Adrenal gland (tissue), 12 donors: ENCODE measurements around the gene PMPCB. TPM values are rescaled to one million over a fixed set of nuclear protein-coding genes. Genes with fewer than 3 reads are reported as not detected.

Experiments used
- DNase-seq, 7 donors: peaks; one replicate each; pipeline ENCODE4 v3.0.0-alpha.2; 2019 to 2020
- H3K27ac ChIP-seq, 5 donors: fragments of 200-600 bp; sonication (generic) in 4 of 5; 1 replicate in 3 of 5; 2 replicates in 2 of 5; pipeline versions ENCODE4 v1.5.1 to v1.8.0; 2016 to 2020; ENCODE audit warnings: mild to moderate bottlenecking in 1 of 5
- H3K27me3 ChIP-seq: fragments of 200-600 bp; 2 replicates; pipeline ENCODE4 v1.8.0; 2021
- H3K36me3 ChIP-seq, 2 donors: fragments of 200-600 bp; replicated peaks in 1 of 2; 1 replicate in 1 of 2; 2 replicates in 1 of 2; pipeline versions ENCODE4 v1.5.1 to v1.8.0; 2018 to 2022
- H3K4me1 ChIP-seq, 2 donors: fragments of 200-600 bp; replicated peaks in 1 of 2; 1 replicate in 1 of 2; 2 replicates in 1 of 2; pipeline versions ENCODE4 v1.5.1 to v1.8.0; 2018 to 2021
- H3K4me3 ChIP-seq, 4 donors: fragments of 200-600 bp; sonication (generic) in 3 of 4; one replicate each; pipeline ENCODE4 v1.5.1; 2016 to 2018
- H3K9me3 ChIP-seq, 3 donors: fragments of 200-600 bp; sonication (generic) in 1 of 3; replicated peaks in 1 of 3; 1 replicate in 2 of 3; 2 replicates in 1 of 3; pipeline versions ENCODE4 v1.5.1 to v1.8.0; 2016 to 2021
- POLR2A ChIP-seq, 2 donors: fragments of 450-650 bp; IDR thresholded peaks; one replicate each; pipeline ENCODE4 v1.6.1; 2017; ENCODE audit warnings: antibody characterized with exemption in 2 of 2, mild to moderate bottlenecking in 2 of 2, moderate library complexity in 1 of 2
- WGBS, 4 donors: extraction: QIAGEN DNeasy Blood & Tissue Kit in 2 of 4; methylation state at CpG; one replicate each; pipeline versions ENCODE4 v1.1.5 to v1.1.7; 2013 to 2017; 5-methylcytosine and 5-hydroxymethylcytosine counted together
- intact Hi-C, 2 donors: fragments of 100-400 bp; cut with DNase I; formaldehyde crosslinking; loops; one replicate each; pipeline versions ENCODE4 v1.14.1 to v1.15.0; 2022 to 2023
- polyA plus RNA-seq, 3 donors: library from polyadenylated mRNA; stranded (reverse); fragments of 200-250 nt in 2 of 3; fragments of 350-450 nt in 1 of 3; fragmentation: Illumina TruSeq in 1 of 3; extraction: RNeasy Lipid Tissue Mini Kit (QIAGEN cat#74804) in 1 of 3; gene quantifications; one replicate each; pipeline ENCODE4 v1.2.3, GENCODE V29; 2013 to 2014
- total RNA-seq, 9 donors: library from RNA; depleted of rRNA in 4 of 9; stranded (reverse); fragments of >200 nt in 4 of 9; fragments of 120-200 nt in 1 of 9; fragmentation: NEBNext Ultra II Directional in 1 of 9; extraction: Animal tissue kit (Norgen Biotek cat#: 25700) in 1 of 9; gene quantifications; one replicate each; pipeline versions ENCODE4 v1.1.0 to v1.2.4, GENCODE V29; 2013 to 2023
- TF ChIP-seq, protein P1 (sequence below), 6 experiments: fragments of 450-650 bp in 4 of 6; fragments of 200-600 bp in 2 of 6; sonication (generic) in 1 of 6; IDR thresholded peaks; 1 replicate in 5 of 6; 2 replicates in 1 of 6; pipeline versions ENCODE4 v1.5.1 to v1.8.0; 2016 to 2021; ENCODE audit warnings: antibody characterized with exemption in 6 of 6, mild to moderate bottlenecking in 2 of 6, moderate library complexity in 1 of 6
- donor health status: healthy with polysubstance abuse.
- donor health status: Bipolar disorder and iron deficiency.
- donor health status: DM: yes; HTN: yes; CAD: no.
- donor health status: DM: no; HTN: no; CAD: no.
- donor health status: DM: no; HTN: no; CAD: no.
- donor health status: DM: yes; HTN: yes; CAD: no.

The PMPCB gene
- total and polyA plus RNA-seq, 12 donors = 51.9 to 147 (median 79.3) TPM

DNA sequence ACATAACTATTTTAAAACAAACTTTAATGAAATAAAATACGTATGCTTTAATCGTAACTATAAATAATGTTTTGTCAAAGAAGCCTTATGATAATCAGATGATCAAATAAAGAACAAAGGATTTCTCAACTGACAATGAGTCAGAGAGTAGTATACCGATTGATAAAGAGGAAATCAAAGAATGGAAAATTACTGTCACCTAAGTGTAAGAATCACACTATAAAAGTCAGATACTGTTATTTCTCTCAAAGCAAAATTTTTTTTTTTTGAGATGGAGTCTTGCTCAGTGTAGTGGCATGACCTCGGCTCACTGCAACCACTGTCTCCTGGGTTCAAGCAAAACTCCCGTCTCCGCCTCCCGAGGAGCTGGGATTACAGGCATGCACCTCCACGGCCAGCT lies 28.5 kb downstream of the PMPCB start:
- no peak for DNase-seq
- intact Hi-C loops = no loop called here
- H3K27ac ChIP-seq = peak overlapping the region in 2 of 5 donors; percentile 56 to 69
- H3K27me3 ChIP-seq = no peaks in the 10 kb centered on the region
- no peak overlapping the region for H3K4me3 ChIP-seq
- H3K9me3 ChIP-seq = no peaks in the 10 kb centered on the region
- WGBS, 4 donors = 71 to 77% (median 76%) methylated on average over 8 of the region's 8 CpGs
- peaks cover 5% of the 10 kb centered on the region in 2 donors for H3K4me1 ChIP-seq
- TF ChIP-seq, protein P1, sequence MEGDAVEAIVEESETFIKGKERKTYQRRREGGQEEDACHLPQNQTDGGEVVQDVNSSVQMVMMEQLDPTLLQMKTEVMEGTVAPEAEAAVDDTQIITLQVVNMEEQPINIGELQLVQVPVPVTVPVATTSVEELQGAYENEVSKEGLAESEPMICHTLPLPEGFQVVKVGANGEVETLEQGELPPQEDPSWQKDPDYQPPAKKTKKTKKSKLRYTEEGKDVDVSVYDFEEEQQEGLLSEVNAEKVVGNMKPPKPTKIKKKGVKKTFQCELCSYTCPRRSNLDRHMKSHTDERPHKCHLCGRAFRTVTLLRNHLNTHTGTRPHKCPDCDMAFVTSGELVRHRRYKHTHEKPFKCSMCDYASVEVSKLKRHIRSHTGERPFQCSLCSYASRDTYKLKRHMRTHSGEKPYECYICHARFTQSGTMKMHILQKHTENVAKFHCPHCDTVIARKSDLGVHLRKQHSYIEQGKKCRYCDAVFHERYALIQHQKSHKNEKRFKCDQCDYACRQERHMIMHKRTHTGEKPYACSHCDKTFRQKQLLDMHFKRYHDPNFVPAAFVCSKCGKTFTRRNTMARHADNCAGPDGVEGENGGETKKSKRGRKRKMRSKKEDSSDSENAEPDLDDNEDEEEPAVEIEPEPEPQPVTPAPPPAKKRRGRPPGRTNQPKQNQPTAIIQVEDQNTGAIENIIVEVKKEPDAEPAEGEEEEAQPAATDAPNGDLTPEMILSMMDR (IDR thresholded peaks at IDR 0.05) = no peak
- no peak for TF ChIP-seq POLR2A (IDR thresholded peaks at IDR 0.05)
- H3K36me3 ChIP-seq = peaks cover 0 to 61% of the 10 kb centered on the region in 2 donors

DNA sequence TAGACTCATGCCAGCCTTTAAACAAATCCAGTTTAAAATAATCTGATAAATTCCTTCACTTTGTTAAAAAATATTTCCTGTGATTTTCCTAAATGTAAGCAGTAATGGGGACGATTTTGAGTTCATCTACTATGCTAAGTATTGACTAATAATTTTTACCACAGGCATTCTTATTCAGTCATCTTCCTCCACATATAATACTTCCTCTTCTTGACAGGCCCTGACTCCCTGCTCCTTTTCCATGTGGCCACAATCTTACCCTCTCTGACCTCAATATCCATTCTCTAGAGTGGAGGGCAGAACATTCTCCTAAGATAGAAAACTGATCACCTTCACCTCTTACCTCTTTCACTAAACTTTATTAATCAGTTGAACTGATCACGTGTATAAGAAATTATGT lies 39.5 kb downstream of the PMPCB start:
- WGBS, 4 donors = 77 to 91% (median 81%) methylated on average over 2 of the region's 2 CpGs
- peaks cover 0 to 46% of the 10 kb centered on the region in 2 donors for H3K36me3 ChIP-seq
- H3K27ac ChIP-seq = no peak overlapping the region
- peaks cover 0 to 15% of the 10 kb centered on the region in 2 donors for H3K4me1 ChIP-seq
- no peak overlapping the region for H3K4me3 ChIP-seq
- TF ChIP-seq, protein P1 (IDR thresholded peaks at IDR 0.05) = no peak
- TF ChIP-seq POLR2A (IDR thresholded peaks at IDR 0.05) = no peak
- no peaks in the 10 kb centered on the region for H3K27me3 ChIP-seq
- H3K9me3 ChIP-seq = no peaks in the 10 kb centered on the region
- DNase-seq = no peak
- intact Hi-C loops = no loop called here

DNA sequence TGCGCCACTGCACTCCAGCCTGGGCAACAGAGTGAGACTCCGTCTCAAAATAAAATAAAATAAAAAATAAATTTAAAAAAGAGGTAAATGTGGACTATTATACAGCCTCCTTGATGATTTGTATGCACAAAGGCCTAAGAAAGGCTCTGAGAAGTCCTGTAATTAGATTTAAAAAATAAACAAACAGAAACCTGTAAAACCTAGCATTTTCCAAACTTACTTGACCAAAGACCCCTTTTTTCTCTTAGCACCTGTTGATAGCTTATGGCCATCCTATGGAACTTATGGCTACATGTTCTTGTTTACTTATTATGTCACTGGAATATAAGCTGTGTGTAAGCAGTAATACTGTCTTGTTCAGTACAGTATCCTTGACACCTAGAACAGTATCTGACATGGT lies 41.6 kb downstream of the PMPCB start:
- Histone ChIP-seq H3K27me3 (no peaks in the 10 kb centered on the region), H3K4me1 (peaks cover 4 to 23% of the 10 kb centered on the region in 2 donors), H3K36me3 (peaks cover 0 to 41% of the 10 kb centered on the region in 2 donors), H3K4me3 (no peak overlapping the region), H3K27ac (no peak overlapping the region), H3K9me3 (no peaks in the 10 kb centered on the region)
- DNase-seq = no peak
- 94 to 99% (median 97%) methylated on average over 2 of the region's 2 CpGs for WGBS, 4 donors
- TF ChIP-seq, protein P1 (IDR thresholded peaks at IDR 0.05) = no peak
- TF ChIP-seq POLR2A (IDR thresholded peaks at IDR 0.05) = no peak
- intact Hi-C loops = no loop called here

DNA sequence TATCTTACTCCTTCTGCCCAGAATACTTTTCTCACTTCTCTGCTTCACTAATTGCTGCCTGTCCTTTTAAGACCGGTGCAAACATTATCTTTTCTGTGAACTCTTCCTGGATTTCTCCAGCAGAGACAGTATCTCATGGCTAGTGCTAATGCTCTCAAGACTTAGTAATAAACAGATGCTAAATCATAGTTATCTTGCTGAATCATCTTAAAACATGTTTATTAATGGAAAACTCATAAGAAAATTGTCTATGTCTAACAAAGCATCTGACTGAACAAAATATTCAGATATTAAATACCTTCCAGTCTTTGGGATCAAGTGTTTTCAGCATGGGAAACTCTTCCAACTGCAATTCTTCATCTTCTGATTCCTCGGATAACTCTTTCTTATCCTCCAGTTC lies 44.2 kb downstream of the PMPCB start:
- no peak for DNase-seq
- peaks cover 4 to 29% of the 10 kb centered on the region in 2 donors for H3K4me1 ChIP-seq
- H3K27ac ChIP-seq = no peak overlapping the region
- no peak overlapping the region for H3K4me3 ChIP-seq
- intact Hi-C loops = no loop called here
- TF ChIP-seq, protein P1 (IDR thresholded peaks at IDR 0.05) = no peak
- TF ChIP-seq POLR2A (IDR thresholded peaks at IDR 0.05) = no peak
- H3K36me3 ChIP-seq = peaks cover 0 to 30% of the 10 kb centered on the region in 2 donors
- 77 to 82% (median 82%) methylated on average over 2 of the region's 2 CpGs for WGBS, 4 donors
- H3K27me3 ChIP-seq = no peaks in the 10 kb centered on the region
- no peaks in the 10 kb centered on the region for H3K9me3 ChIP-seq
